ENCODE measurements around the gene MGRN1. TPM values are rescaled to one million over a fixed set of nuclear protein-coding genes. Genes with fewer than 3 reads are reported as not detected.
"Not testable (repeated sequence)": the region's sequence is repeated elsewhere in the genome, so short reads cannot be mapped to it uniquely, and the experiment has no call there.

Gene MGRN1
- total and polyA plus RNA-seq, 2 donors from 2014 or later: 19.7 to 90.8 TPM

GRCh38 chr16:4734730-4735535, 110.3 kb downstream of the MGRN1 start:
- Histone ChIP-seq H3K4me3 (ENCODE audit: low read length in 3 of 3) (peak overlapping the region; percentile 83 to 97 (median 91)), H3K9ac (ENCODE audit: low read length in 3 of 3) (peak overlapping the region; percentile 59 to 65 (median 59)), H3K4me1 (ENCODE audit: control insufficient read depth in 2 of 3, insufficient read depth in 2 of 3, low read depth in 1 of 3, low read length in 3 of 3) (peaks cover 0 to 7% (median 6%) of the 10 kb centered on the region in 3 donors), H3K36me3 (ENCODE audit: control insufficient read depth in 2 of 3, insufficient read depth in 3 of 3, low read length in 3 of 3) (no peaks in the 10 kb centered on the region), H3K27ac (ENCODE audit: low read depth in 2 of 2, low read length in 2 of 2) (peak overlapping the region; percentile 78 to 82), H3K27me3 (ENCODE audit: control insufficient read depth, insufficient read depth, low read length) (no peaks in the 10 kb centered on the region), H3K9me3 (ENCODE audit: control insufficient read depth in 2 of 3, insufficient read depth in 1 of 3, low read length in 3 of 3) (no peaks in the 10 kb centered on the region)
- DNase-seq: peak; percentile 93 to 96 (median 94)
- intact Hi-C loops (cut with DNase I): no loop called here
- FAIRE-seq: no peak
- no peak for TF ChIP-seq CTCF (IDR thresholded peaks at IDR 0.05; ENCODE audit: borderline replicate concordance, extremely low read depth, insufficient read depth)

GRCh38 chr16:4736546-4736945, 111.9 kb downstream of the MGRN1 start:
- DNase-seq (no peak), FAIRE-seq (no peak)
- H3K27ac ChIP-seq (ENCODE audit: low read depth in 2 of 2, low read length in 2 of 2): no peak overlapping the region
- H3K4me1 ChIP-seq (ENCODE audit: control insufficient read depth in 2 of 3, insufficient read depth in 2 of 3, low read depth in 1 of 3, low read length in 3 of 3): peaks cover 0 to 7% (median 6%) of the 10 kb centered on the region in 3 donors
- no peaks in the 10 kb centered on the region for H3K9me3 ChIP-seq (ENCODE audit: control insufficient read depth in 2 of 3, insufficient read depth in 1 of 3, low read length in 3 of 3)
- H3K4me3 ChIP-seq (ENCODE audit: low read length in 3 of 3): no peak overlapping the region
- TF ChIP-seq CTCF (IDR thresholded peaks at IDR 0.05; ENCODE audit: borderline replicate concordance, extremely low read depth, insufficient read depth): no peak
- intact Hi-C loops (cut with DNase I): no loop called here
- no peak overlapping the region for H3K9ac ChIP-seq (ENCODE audit: low read length in 3 of 3)
- H3K36me3 ChIP-seq (ENCODE audit: control insufficient read depth in 2 of 3, insufficient read depth in 3 of 3, low read length in 3 of 3): no peaks in the 10 kb centered on the region
- no peaks in the 10 kb centered on the region for H3K27me3 ChIP-seq (ENCODE audit: control insufficient read depth, insufficient read depth, low read length)

GRCh38 chr16:4737545-4737944, 112.9 kb downstream of the MGRN1 start:
- Histone ChIP-seq H3K36me3 (ENCODE audit: control insufficient read depth in 2 of 3, insufficient read depth in 3 of 3, low read length in 3 of 3) (no peaks in the 10 kb centered on the region), H3K4me3 (ENCODE audit: low read length in 3 of 3) (no peak overlapping the region), H3K27me3 (ENCODE audit: control insufficient read depth, insufficient read depth, low read length) (no peaks in the 10 kb centered on the region), H3K4me1 (ENCODE audit: control insufficient read depth in 2 of 3, insufficient read depth in 2 of 3, low read depth in 1 of 3, low read length in 3 of 3) (peaks cover 0 to 7% (median 6%) of the 10 kb centered on the region in 3 donors), H3K9me3 (ENCODE audit: control insufficient read depth in 2 of 3, insufficient read depth in 1 of 3, low read length in 3 of 3) (no peaks in the 10 kb centered on the region), H3K9ac (ENCODE audit: low read length in 3 of 3) (no peak overlapping the region), H3K27ac (ENCODE audit: low read depth in 2 of 2, low read length in 2 of 2) (no peak overlapping the region)
- intact Hi-C loops (cut with DNase I): no loop called here
- DNase-seq (peak in 1 of 5 donors; percentile 46), FAIRE-seq (no peak)
- no peak for TF ChIP-seq CTCF (IDR thresholded peaks at IDR 0.05; ENCODE audit: borderline replicate concordance, extremely low read depth, insufficient read depth)

- FAIRE-seq; H3K36me3 ChIP-seq (ENCODE audit: control insufficient read depth in 2 of 3, insufficient read depth in 3 of 3, low read length in 3 of 3); H3K9me3 ChIP-seq (ENCODE audit: control insufficient read depth in 2 of 3, insufficient read depth in 1 of 3, low read length in 3 of 3); H3K27me3 ChIP-seq (ENCODE audit: control insufficient read depth, insufficient read depth, low read length); intact Hi-C loops (cut with DNase I); H3K27ac ChIP-seq (ENCODE audit: low read depth in 2 of 2, low read length in 2 of 2); H3K4me1 ChIP-seq (ENCODE audit: control insufficient read depth in 2 of 3, insufficient read depth in 2 of 3, low read depth in 1 of 3, low read length in 3 of 3); DNase-seq; H3K4me3 ChIP-seq (ENCODE audit: low read length in 3 of 3); H3K9ac ChIP-seq (ENCODE audit: low read length in 3 of 3): not testable (repeated sequence)
Measured at GRCh38 chr16:4738370-4738769, 113.7 kb downstream of the MGRN1 start.

Small RNAs within 50 kb of the gene (microRNA-seq; reads per million reads assigned to microRNA genes)
- gene MIR6769A: not detected

Other genes starting within 250 kb of the MGRN1 start
- gene CORO7, start 208.2 kb upstream of the MGRN1 start, total RNA-seq: 50.1 TPM
- 9.8 TPM for gene CORO7, start 208.2 kb upstream of the MGRN1 start, polyA plus RNA-seq (ENCODE audit: insufficient read depth, low read depth, low replicate concordance)
- 41.1 TPM for gene DNAJA3, start 199.0 kb upstream of the MGRN1 start, total RNA-seq
- 49.4 TPM for gene DNAJA3, start 199.0 kb upstream of the MGRN1 start, polyA plus RNA-seq (ENCODE audit: insufficient read depth, low read depth, low replicate concordance)
- 54.9 TPM for gene NMRAL1, start 150.2 kb upstream of the MGRN1 start, total RNA-seq
- gene NMRAL1, start 150.2 kb upstream of the MGRN1 start, polyA plus RNA-seq (ENCODE audit: insufficient read depth, low read depth, low replicate concordance): 94.1 TPM
- 56.4 TPM for gene HMOX2, start 148.4 kb upstream of the MGRN1 start, total RNA-seq
- gene HMOX2, start 148.4 kb upstream of the MGRN1 start, polyA plus RNA-seq (ENCODE audit: insufficient read depth, low read depth, low replicate concordance): 116 TPM
- gene CDIP1, start 86.1 kb upstream of the MGRN1 start, total RNA-seq: 40.8 TPM
- gene CDIP1, start 86.1 kb upstream of the MGRN1 start, polyA plus RNA-seq (ENCODE audit: insufficient read depth, low read depth, low replicate concordance): 80.4 TPM
- 0.16 TPM for gene C16orf96, start 68.5 kb upstream of the MGRN1 start, total RNA-seq
- gene C16orf96, start 68.5 kb upstream of the MGRN1 start, polyA plus RNA-seq (ENCODE audit: insufficient read depth, low read depth, low replicate concordance): 0.13 TPM
- 38.3 TPM for gene UBALD1, start 9.9 kb upstream of the MGRN1 start, total RNA-seq
- 31.8 TPM for gene UBALD1, start 9.9 kb upstream of the MGRN1 start, polyA plus RNA-seq (ENCODE audit: insufficient read depth, low read depth, low replicate concordance)
- gene NUDT16L1, start 68.7 kb downstream of the MGRN1 start, total RNA-seq: 30.6 TPM
- gene NUDT16L1, start 68.7 kb downstream of the MGRN1 start, polyA plus RNA-seq (ENCODE audit: insufficient read depth, low read depth, low replicate concordance): 69.4 TPM
- 27.6 TPM for gene ANKS3, start 109.4 kb downstream of the MGRN1 start, total RNA-seq
- 20.7 TPM for gene ANKS3, start 109.4 kb downstream of the MGRN1 start, polyA plus RNA-seq (ENCODE audit: insufficient read depth, low read depth, low replicate concordance)
- gene DNAAF8, start 109.7 kb downstream of the MGRN1 start, total RNA-seq: 1.8 TPM
- gene DNAAF8, start 109.7 kb downstream of the MGRN1 start, polyA plus RNA-seq (ENCODE audit: insufficient read depth, low read depth, low replicate concordance): 4.0 TPM
- 18.3 TPM for gene ZNF500, start 142.3 kb downstream of the MGRN1 start, total RNA-seq
- gene ZNF500, start 142.3 kb downstream of the MGRN1 start, polyA plus RNA-seq (ENCODE audit: insufficient read depth, low read depth, low replicate concordance): 4.9 TPM
- not detected for gene SEPTIN12, start 163.5 kb downstream of the MGRN1 start, total RNA-seq
- not detected for gene SEPTIN12, start 163.5 kb downstream of the MGRN1 start, polyA plus RNA-seq (ENCODE audit: insufficient read depth, low read depth, low replicate concordance)
- 36.5 TPM for gene SMIM22, start 170.5 kb downstream of the MGRN1 start, total RNA-seq
- 74.2 TPM for gene SMIM22, start 170.5 kb downstream of the MGRN1 start, polyA plus RNA-seq (ENCODE audit: insufficient read depth, low read depth, low replicate concordance)
- gene ROGDI, start 177.8 kb downstream of the MGRN1 start, total RNA-seq: 20.8 TPM
- gene ROGDI, start 177.8 kb downstream of the MGRN1 start, polyA plus RNA-seq (ENCODE audit: insufficient read depth, low read depth, low replicate concordance): 86.1 TPM
- gene GLYR1, start 222.5 kb downstream of the MGRN1 start, total RNA-seq: 119 TPM
- gene GLYR1, start 222.5 kb downstream of the MGRN1 start, polyA plus RNA-seq (ENCODE audit: insufficient read depth, low read depth, low replicate concordance): 47.9 TPM
- gene UBN1, start 222.7 kb downstream of the MGRN1 start, total RNA-seq: 28.6 TPM
- 6.1 TPM for gene UBN1, start 222.7 kb downstream of the MGRN1 start, polyA plus RNA-seq (ENCODE audit: insufficient read depth, low read depth, low replicate concordance)

All from kidney (tissue), 14 donors.